GM18520 (cell line): ENCODE results near the gene CTSH.
"Not testable (repeated sequence)": the region's sequence is repeated elsewhere in the genome, so short reads cannot be mapped to it uniquely, and the experiment has no call there.

Experiments used
- ATAC-seq: cut with Tn5 transposase; IDR thresholded peaks from one replicate; pipeline ENCODE4 v1.9.1; 2021; ENCODE audit not compliant: unreplicated experiment

CTSH gene

GRCh38 chr15:78889000-78889399, 55.8 kb downstream of the CTSH start:
- ATAC-seq = no peak

GRCh38 chr15:78881681-78882080, 63.2 kb downstream of the CTSH start:
- no peak for ATAC-seq

- no peak for ATAC-seq
These were observed 64.0 kb downstream of the CTSH start for GRCh38 chr15:78880813-78881212.

GRCh38 chr15:78880242-78880533, 64.7 kb downstream of the CTSH start:
- ATAC-seq = no peak

GRCh38 chr15:78879517-78880241, 65.2 kb downstream of the CTSH start:
- no peak for ATAC-seq

GRCh38 chr15:78878356-78878755, 66.5 kb downstream of the CTSH start:
- ATAC-seq = no peak

GRCh38 chr15:78876954-78877353, 67.9 kb downstream of the CTSH start:
- not testable (repeated sequence) for ATAC-seq

- no peak for ATAC-seq
These were observed 69.5 kb downstream of the CTSH start for GRCh38 chr15:78875107-78875914.

GRCh38 chr15:78873793-78874765, 70.8 kb downstream of the CTSH start:
- no peak for ATAC-seq

GRCh38 chr15:78872972-78873792, 71.7 kb downstream of the CTSH start:
- peak; percentile 33 for ATAC-seq

GRCh38 chr15:78872155-78872971, 72.5 kb downstream of the CTSH start, which contains the start of gene MORF4L1:
TSS of gene MORF4L1 (plus strand) at chr15:78872890. CDS start at chr15:78873018, 128 bp downstream.
- ATAC-seq = peak; percentile 85

GRCh38 chr15:78871483-78872127, 73.2 kb downstream of the CTSH start:
- not testable (repeated sequence) for ATAC-seq
